H7 (cell line): Measurements from ENCODE around the gene ZMAT2. TPM values are rescaled to one million over a fixed set of nuclear protein-coding genes. Genes with fewer than 3 reads are reported as not detected.
"Not testable (repeated sequence)": the region's sequence is repeated elsewhere in the genome, so short reads cannot be mapped to it uniquely, and the experiment has no call there.

Experiments used
- DNase-seq: peaks from one replicate; pipeline ENCODE4 v3.0.0; 2012
- H3K27me3 ChIP-seq: 2 replicates; pipeline ENCODE4 v1.6.0; 2011; ENCODE audit warnings: mild to moderate bottlenecking, low read length; ENCODE audit not compliant: control insufficient read depth, insufficient read depth
- H3K36me3 ChIP-seq: replicated peaks from 2 replicates; pipeline ENCODE4 v1.5.1; 2011; ENCODE audit warnings: low read length; ENCODE audit not compliant: control insufficient read depth, insufficient read depth
- H3K4me3 ChIP-seq: 2 replicates; pipeline ENCODE4 v1.5.1; 2011; ENCODE audit warnings: low read depth, mild to moderate bottlenecking, control low read depth, low read length, moderate library complexity; ENCODE audit not compliant: insufficient read depth
- total RNA-seq: library from RNA; depleted of rRNA; stranded (reverse); fragments of >200 nt; shearing (Covaris generic); gene quantifications from 2 replicates; pipeline ENCODE4 v1.2.3, GENCODE V29; 2014; rRNA removed

Gene ZMAT2
- 42.3 and 42.7 TPM in 2 replicates for total RNA-seq

DNA sequence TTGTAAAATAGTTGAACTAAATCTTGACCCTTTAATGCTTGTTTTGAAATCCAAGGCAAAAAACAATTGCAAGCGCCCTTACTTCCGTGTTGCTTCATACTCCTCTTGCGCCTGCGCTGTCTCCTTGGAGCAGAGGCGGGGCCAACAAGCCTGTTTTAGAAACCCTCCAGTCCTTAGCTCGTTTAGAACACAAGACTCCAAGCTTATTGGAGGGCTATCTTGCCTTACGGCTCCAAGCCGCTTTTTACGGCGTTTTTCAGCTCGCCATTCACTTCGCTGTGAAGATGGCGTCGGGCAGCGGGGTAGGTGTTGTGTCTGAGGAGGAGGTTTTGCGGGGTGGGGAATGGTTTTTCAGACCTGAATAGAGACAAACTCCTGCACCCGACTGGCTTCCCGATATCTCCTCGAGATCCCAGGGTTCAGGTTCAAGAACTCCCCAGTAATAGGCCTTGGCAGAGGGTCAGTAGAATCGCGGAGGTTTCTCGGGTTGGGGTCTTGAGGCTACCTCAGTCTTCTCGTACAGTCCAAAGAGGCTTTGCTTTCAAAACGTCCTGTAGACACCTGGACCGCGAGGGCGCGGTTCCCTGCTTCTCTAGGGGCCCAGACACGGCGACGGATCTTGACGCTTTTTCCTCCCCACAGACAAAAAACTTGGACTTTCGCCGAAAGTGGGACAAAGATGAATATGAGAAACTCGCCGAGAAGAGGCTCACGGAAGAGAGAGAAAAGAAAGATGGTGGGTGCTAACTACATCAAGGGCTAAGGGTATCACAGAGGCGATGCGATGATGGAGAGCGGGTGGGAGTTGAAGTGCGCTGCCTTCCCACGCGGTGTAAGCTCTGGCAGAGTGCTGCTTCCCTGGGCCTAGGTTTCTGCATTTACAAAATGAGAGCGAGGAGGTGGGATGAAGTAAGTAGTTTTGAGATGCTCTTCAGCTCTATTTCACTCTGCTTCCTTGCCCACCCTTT is at the start of gene ZMAT2:
ZMAT2 (plus strand) TSS at position 271 of the 968 bp plus-strand sequence; CDS start at position 285, 14 bp downstream.
- H3K27me3 ChIP-seq = no peaks in the 10 kb centered on the region
- peaks cover 46% of the 10 kb centered on the region for H3K36me3 ChIP-seq
- DNase-seq = peak; percentile 91
- H3K4me3 ChIP-seq = peak within 1 kb of the TSS; percentile 80

DNA sequence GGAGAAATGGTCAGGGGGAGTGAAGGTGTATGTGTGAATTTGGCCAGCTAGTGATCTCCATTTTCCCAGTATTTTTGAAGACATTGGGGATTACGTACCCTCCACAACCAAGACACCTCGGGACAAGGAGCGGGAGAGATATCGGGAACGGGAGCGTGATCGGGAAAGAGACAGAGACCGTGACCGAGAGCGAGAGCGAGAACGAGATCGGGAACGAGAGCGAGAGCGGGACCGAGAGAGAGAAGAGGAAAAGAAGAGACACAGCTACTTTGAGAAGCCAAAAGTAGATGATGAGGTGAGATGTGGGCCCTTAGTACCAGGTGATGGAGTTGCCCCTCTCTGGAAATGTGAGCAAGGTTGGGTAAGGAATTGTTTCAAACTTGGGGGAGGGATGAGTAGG is 41.4 kb upstream of the ZMAT2 start:
- Histone ChIP-seq H3K4me3 (no peak overlapping the region), H3K36me3 (peaks cover 38% of the 10 kb centered on the region), H3K27me3 (no peaks in the 10 kb centered on the region)
- no peak for DNase-seq

DNA sequence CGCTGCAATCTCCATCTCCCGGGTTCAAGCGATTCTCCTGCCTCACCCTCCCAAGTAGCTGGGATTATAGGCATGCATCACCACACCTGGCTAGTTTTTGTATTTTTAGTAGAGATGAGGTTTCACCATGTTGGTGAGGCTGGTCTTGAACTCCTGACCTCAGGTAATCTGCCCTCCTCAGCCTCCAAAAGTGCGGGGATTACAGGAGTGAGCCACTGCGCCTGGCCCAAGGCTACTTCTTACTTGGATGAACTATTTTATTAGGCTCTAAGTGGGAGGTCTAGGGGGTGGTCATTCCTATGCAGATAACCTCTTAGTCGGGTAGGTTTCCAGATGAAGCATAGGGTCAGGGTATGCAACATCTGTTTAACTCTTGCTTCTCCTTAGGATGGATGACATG is 39.9 kb upstream of the ZMAT2 start:
- peaks cover 29% of the 10 kb centered on the region for H3K36me3 ChIP-seq
- H3K27me3 ChIP-seq, DNase-seq, H3K4me3 ChIP-seq: not testable (repeated sequence)

GRCh38 chr5:140664030-140664358 is 36.3 kb upstream of the ZMAT2 start:
- no peak for DNase-seq
- Histone ChIP-seq H3K36me3 (peaks cover 26% of the 10 kb centered on the region), H3K27me3 (no peaks in the 10 kb centered on the region)

DNA sequence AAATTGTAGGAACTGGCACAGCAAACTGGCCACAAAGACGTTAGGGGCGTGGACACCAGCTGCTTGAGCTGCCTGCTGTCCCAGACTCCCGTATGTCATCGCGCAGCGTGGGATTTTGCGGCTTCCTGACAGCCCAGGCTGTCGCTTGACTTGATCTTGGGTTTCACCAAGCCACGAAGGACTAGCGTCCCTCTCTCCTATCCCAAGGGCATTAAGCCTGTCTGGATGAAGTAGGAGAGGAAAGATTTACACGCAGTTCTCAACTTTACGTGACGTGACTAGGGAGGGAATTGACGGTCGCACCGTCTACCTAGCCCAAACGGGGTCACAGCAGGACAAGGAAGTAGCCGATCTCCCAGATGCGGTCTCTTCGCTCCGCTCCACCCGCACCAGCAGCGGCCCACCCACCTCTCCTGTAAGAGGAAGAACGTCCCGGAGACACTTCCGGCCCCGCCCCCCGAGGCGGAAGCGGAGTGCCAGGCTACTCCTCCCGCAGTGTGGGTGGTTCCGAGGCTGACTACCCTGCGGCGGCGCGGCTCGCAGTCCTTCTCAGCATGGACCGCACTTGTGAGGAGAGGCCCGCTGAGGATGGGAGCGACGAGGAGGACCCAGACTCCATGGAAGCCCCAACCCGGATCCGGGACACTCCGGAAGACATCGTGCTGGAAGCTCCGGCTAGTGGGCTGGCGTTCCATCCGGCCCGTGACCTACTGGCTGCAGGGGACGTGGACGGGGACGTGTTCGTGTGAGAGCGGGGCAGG is 35.7 kb upstream of the ZMAT2 start, which contains the start of gene WDR55:
WDR55 (plus strand) TSS at position 546 of the 761 bp plus-strand sequence; CDS start at position 555, 9 bp downstream.
- Histone ChIP-seq H3K27me3 (no peaks in the 10 kb centered on the region), H3K36me3 (peaks cover 26% of the 10 kb centered on the region), H3K4me3 (peak within 1 kb of the TSS; percentile 89)
- peak; percentile 97 for DNase-seq

More at GRCh38 chr5:140664030-140664358, 36.3 kb upstream of the ZMAT2 start:
- H3K4me3 ChIP-seq = peak overlapping the region; percentile 89

DNA sequence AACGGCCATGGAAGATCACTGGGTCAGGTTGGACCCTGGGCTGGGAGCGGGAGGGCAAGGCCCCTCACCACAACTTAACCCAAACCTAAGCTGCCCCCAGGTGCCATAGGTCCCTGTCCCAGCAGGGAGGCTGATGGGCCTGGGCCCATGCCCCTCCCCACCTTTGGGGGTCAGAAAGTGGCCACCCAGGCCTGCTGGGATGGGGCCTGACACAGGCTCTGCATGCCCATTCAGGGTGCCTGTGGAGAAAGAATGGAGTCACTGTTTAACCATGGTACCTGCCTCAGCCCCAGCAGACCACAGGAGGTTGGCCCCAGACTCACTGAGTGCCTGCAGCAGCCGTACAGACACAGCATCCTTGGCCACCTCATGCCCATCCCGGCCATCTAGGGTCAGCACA is 29.2 kb upstream of the ZMAT2 start:
- not testable (repeated sequence) for H3K27me3 ChIP-seq, DNase-seq, H3K4me3 ChIP-seq
- peaks cover 27% of the 10 kb centered on the region for H3K36me3 ChIP-seq

GRCh38 chr5:140671472-140672125 is 28.6 kb upstream of the ZMAT2 start:
- peak; percentile 22 for DNase-seq
- no peak overlapping the region for H3K4me3 ChIP-seq
- H3K36me3 ChIP-seq = peaks cover 29% of the 10 kb centered on the region
- H3K27me3 ChIP-seq = no peaks in the 10 kb centered on the region

- Histone ChIP-seq H3K27me3 (no peaks in the 10 kb centered on the region), H3K36me3 (peaks cover 36% of the 10 kb centered on the region), H3K4me3 (peak overlapping the region; percentile 10; the same call in 1 of the 2 replicates)
- peak; percentile 66 for DNase-seq
Observed at GRCh38 chr5:140672455-140673186, 27.6 kb upstream of the ZMAT2 start.

GRCh38 chr5:140673187-140673976 is 26.9 kb upstream of the ZMAT2 start, which contains the start of gene DND1:
Gene DND1 (minus strand): TSS chr5:140673576. CDS start chr5:140673542, 34 bp downstream.
- DNase-seq = peak; percentile 85
- peak within 1 kb of the TSS; percentile 12; the same call in 1 of the 2 replicates for H3K4me3 ChIP-seq

DNA sequence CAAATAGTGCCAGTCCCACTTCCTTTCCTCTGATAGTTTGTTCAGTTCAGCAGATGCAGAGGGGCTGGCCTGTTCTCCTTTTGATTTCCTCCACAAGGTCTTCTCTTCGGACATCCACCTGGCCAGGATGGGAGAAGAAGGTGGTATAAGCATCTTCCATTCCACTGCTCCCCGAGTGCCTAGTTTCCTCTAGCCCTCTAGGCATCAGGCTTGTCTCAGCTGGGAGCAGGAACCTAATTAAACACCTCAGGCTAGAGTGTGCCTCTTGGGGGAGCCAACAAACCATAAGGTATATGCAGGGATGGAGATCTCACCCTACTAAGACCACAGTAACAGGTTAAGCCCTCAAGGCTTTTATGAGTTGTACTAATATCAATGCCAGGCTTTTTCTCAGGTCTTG is 26.0 kb upstream of the ZMAT2 start:
- Histone ChIP-seq H3K36me3 (peaks cover 26% of the 10 kb centered on the region), H3K4me3 (no peak overlapping the region), H3K27me3 (no peaks in the 10 kb centered on the region)
- peak; percentile 23 for DNase-seq

More at GRCh38 chr5:140673187-140673976, 26.9 kb upstream of the ZMAT2 start, which contains the start of gene DND1:
- H3K27me3 ChIP-seq = no peaks in the 10 kb centered on the region
- peaks cover 34% of the 10 kb centered on the region for H3K36me3 ChIP-seq

- Histone ChIP-seq H3K36me3 (peaks cover 27% of the 10 kb centered on the region), H3K4me3 (no peak overlapping the region), H3K27me3 (no peaks in the 10 kb centered on the region)
- DNase-seq = no peak
Observed at GRCh38 chr5:140674629-140675028, 25.6 kb upstream of the ZMAT2 start.

- no peak for DNase-seq
- peaks cover 23% of the 10 kb centered on the region for H3K36me3 ChIP-seq
- no peak overlapping the region for H3K4me3 ChIP-seq
- no peaks in the 10 kb centered on the region for H3K27me3 ChIP-seq
Observed at GRCh38 chr5:140677947-140678346, 22.3 kb upstream of the ZMAT2 start.

GRCh38 chr5:140678993-140679392 is 21.3 kb upstream of the ZMAT2 start:
- no peaks in the 10 kb centered on the region for H3K27me3 ChIP-seq
- H3K4me3 ChIP-seq = no peak overlapping the region
- H3K36me3 ChIP-seq = peaks cover 23% of the 10 kb centered on the region
- no peak for DNase-seq
